Measurements from ENCODE around the gene WDR19. TPM values are rescaled to one million over a fixed set of nuclear protein-coding genes. Genes with fewer than 3 reads are reported as not detected.
A peak's percentile ranks its signal among the peaks of the same experiment; 100 is the strongest.
"Not testable (repeated sequence)": the region's sequence is repeated elsewhere in the genome, so short reads cannot be mapped to it uniquely, and the experiment has no call there.

WDR19 gene
- 8.4 TPM for total RNA-seq
- long read RNA-seq, partial matches to known transcripts, result 1 of 3 reads
- long read RNA-seq, other reads (novel, unspliced or antisense), result 1 of 3 reads

DNA sequence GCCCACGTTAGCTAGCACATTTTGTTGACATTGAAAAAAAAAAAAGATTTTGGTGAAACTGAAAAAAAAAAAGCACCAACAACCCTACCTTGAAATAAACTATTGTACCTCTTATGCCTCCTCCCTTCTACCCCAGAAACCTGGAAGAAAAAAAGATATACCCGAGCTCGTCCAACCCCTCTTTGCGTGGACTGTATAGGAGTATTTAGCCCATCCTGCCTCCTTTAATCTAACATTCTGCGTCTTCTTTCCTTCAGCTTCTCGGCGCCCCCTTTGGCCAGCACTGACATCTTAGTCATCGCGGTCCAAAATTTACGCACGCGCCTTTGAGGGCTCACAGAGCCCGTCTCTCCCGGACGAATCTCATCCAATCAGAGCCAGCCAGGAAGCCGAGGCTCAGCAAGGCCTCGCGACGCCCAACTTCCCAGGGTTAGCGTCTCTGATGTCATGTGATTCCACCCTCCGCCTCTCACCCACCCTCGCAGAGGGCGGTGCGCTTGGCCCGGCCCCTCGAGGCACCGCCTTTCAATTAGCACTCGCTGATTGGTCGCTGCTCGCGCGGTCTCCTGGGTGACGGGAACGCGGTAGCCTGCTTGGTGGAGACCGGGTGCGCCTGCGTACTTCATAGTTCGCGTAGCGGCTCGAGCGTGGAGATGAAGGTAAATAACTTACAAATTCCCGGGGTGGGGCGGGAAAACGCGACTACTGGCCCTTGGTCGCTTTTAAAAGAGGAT is at the start of gene WDR19:
WDR19 (plus strand) TSS at position 625 of the 734 bp plus-strand sequence; CDS start at position 654, 29 bp downstream.
- intact Hi-C loops (cut with DNase I), result no loop called here
- DNase-seq (peak; percentile 99), ATAC-seq (ENCODE audit: poor library complexity) (peak; percentile 100)

DNA sequence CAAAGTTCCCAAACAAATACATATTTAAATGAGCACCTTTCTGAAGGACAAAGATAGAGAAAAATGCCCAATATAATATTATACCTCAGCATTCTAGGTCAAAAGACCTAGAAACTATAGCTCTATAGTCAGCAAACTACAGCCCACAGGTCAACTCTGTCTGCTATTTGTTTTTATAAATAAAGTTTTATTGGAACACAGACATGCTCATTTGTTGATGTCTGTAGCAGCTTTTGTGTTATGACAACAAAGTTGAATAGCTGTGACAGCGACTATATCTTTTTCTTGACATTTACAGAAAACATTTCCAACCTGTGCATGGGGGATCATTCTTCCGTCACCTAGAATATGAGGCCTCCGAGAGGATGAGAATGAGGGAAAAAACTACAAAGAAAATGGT is 48.7 kb upstream of the WDR19 start:
- DNase-seq (no peak), ATAC-seq (ENCODE audit: poor library complexity) (no peak)
- intact Hi-C loops (cut with DNase I), result loop anchor here (2.0 to 10.0 kb wide), 2 partner anchors 231 to 379 kb away; no protein-coding TSS in a partner anchor

DNA sequence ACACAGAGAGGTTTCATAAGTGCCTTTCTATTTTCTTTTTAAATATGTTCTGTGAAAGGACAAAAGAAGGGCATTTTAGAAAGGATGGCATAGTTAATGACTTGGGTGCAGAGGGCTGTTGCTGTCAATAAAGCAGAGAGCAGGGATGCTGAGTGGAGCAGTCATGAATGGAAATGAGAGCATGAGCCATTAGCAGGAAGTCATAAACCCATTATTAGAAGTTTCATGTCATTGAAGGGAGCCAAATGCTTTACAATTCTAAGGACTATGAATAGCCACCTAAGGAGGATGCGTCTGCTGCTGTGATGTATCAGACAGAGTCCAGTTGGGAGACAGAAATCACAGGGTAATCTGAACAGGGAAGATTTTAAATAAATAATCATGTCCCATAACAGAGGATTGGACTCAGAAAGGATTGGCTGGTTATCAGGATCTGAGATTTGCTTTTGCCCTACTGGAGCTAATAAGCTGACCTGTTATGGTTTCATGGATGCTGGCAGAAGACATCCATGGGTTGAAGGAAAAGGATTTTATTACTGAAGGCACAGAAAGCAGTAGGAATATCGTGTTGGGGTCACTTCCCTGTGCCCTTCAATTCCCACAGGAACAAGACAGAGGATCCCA is 47.5 kb upstream of the WDR19 start:
- intact Hi-C loops (cut with DNase I), result loop anchor here (2.0 to 10.0 kb wide), 2 partner anchors 232 to 380 kb away; no protein-coding TSS in a partner anchor
- ATAC-seq (ENCODE audit: poor library complexity), result peak; percentile 18
- no peak for DNase-seq

DNA sequence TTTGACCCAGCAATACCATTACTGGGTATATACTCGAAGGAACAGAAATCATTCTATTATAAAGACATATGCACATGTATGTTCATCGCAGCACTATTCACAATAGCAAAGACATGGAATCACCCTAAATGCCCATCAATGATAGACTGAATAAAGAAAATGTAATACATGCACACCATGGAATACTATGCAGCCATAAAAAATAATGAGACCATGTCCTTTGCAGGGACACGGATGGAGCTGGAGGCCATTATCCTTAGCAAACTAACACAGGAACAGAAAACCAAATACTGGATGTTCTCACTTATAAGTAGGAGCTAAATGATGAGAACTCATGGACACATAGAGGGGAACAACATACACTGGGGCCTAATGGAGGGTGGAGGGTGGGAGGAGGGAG is 44.1 kb upstream of the WDR19 start:
- intact Hi-C loops (cut with DNase I), result loop anchor here (10.0 kb wide), 1 partner anchor 383 kb away; no protein-coding TSS in a partner anchor
- DNase-seq; ATAC-seq (ENCODE audit: poor library complexity): not testable (repeated sequence)

DNA sequence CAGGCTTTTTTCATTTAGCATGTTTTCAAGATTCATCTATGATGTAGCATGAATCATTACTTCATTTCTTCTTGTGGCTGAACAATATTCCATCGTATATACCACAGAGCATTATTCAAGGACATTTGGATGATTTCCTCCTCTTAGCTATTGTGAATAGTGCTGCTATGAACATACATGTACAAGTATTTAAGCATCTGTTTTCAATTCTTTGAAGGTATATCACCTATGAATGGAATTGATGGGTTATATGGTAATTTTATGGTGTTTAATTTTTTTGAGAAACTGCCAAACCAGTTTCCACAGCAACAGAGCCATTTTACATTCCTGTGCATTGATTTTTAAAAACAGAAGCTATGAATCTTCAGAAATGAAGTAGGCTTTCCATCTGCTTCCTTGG is 36.1 kb upstream of the WDR19 start:
- DNase-seq (no peak), ATAC-seq (ENCODE audit: poor library complexity) (no peak)
- intact Hi-C loops (cut with DNase I), result no loop called here

DNA sequence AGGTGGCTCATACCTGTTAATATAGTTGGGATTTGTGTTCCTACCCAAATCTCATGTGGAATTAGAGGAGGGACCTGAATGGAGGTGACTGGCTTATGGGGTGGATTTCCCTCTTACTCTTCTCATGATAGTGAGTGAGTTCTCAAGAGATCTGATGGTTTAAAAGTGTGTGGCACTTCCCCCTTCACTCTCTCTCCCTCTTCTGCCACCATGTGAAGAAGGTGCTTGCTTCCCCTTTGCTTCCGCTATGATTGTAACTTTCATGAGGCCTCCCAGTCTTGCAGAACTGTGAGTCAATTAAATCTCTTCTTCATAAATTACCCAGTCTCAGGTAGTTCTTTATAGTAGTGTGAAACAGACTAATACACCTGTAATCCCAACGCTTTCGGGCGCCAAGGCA is 28.3 kb upstream of the WDR19 start:
- intact Hi-C loops (cut with DNase I), result no loop called here
- DNase-seq, result no peak
- no peak for ATAC-seq (ENCODE audit: poor library complexity)

DNA sequence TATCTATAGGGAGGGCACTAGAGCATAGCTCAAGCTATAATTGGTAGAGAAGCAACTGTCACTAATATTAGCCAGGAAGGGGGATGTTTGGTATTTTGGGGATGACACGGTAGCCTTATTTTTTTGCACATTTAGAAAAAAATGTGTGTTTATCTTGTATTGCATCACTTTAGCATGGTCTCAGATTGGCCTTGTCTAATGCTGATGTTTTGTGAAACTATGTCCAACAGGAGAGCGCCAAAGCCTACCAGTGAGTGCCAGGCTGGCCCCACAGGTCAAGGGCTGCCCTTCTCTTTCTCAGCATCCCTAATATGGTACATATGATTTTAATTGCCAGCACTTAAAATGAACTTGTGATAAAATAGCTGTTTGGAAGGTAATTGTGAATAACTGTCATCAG is 24.8 kb upstream of the WDR19 start:
- intact Hi-C loops (cut with DNase I), result no loop called here
- DNase-seq (no peak), ATAC-seq (ENCODE audit: poor library complexity) (no peak)

DNA sequence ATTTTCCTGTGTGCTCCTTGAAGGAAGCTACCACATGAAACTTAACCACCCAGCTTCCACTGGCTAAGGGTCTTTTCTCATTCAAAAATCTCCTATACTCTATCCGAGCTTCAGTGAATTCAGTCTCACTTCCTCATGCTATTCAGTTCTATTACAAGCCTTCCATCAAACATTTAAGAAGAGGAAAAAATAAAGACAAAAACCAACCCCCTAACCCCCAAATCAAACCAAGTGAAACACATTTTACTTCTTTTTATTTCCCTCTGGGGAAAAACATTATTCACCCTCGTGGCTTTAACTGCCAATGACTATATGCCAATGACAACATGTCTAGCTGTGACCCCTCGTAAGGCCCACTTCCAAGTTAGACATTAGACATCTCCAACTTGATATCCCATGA is 16.2 kb upstream of the WDR19 start:
- ATAC-seq (ENCODE audit: poor library complexity) (no peak), DNase-seq (no peak)
- intact Hi-C loops (cut with DNase I), result no loop called here

DNA sequence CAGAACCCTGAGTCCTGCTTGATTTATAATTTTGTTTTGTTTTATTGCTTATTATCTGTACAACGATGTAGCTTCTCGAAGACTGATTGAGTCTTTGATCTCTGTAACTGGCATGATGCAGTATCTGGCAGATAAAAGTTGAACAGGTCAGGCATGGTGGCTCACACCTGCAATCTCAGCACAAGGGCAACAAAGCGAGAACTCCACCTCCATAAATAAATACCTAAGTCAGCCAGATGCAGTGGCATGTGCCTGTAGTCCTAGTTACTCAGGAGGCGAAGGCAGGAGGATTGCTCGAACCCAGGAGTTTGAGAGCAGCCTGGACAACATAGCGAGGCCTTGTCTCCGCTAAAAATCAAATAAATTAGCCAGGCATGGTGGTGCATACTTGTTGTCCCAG is 15.7 kb upstream of the WDR19 start:
- ATAC-seq (ENCODE audit: poor library complexity) (no peak), DNase-seq (no peak)
- intact Hi-C loops (cut with DNase I), result no loop called here

DNA sequence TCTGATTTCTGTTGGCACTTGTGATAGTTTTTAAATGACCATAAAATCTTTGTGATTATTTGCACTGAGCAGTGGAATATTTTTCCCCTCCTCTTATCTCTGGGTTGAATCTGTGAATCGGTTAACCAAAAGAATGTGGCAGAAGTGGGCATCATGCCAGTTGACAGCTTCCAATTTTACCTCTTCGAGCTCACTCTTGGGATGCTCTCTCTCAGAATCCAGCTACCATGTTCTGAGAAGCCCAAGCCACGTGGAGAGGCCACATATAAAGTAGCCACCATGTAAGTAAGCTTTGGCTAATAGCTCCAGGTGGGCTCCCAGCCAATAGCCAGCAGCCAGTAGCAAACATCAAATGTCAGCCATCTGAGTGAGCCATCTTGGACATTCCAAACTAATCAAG is 12.9 kb upstream of the WDR19 start:
- DNase-seq (no peak), ATAC-seq (ENCODE audit: poor library complexity) (no peak)
- intact Hi-C loops (cut with DNase I), result no loop called here

DNA sequence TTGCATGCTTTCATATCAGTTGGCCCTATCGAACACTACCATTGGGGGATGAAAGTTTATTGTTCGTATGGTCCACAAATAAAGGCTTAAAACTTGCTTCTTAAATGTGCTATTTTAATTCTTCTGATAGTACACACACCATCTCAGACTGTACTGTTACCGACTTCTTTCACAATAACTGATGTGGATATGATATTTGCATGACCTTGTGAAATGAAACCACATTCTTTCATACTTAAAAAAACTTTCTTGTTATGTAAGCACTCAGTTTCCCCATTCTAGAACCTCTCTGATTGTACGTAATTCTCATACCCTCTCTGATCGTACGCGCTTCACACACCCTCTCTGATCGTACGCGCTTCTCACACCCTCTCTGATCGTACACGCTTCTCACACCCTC is 12.0 kb upstream of the WDR19 start:
- intact Hi-C loops (cut with DNase I), result no loop called here
- no peak for ATAC-seq (ENCODE audit: poor library complexity)
- DNase-seq, result no peak

DNA sequence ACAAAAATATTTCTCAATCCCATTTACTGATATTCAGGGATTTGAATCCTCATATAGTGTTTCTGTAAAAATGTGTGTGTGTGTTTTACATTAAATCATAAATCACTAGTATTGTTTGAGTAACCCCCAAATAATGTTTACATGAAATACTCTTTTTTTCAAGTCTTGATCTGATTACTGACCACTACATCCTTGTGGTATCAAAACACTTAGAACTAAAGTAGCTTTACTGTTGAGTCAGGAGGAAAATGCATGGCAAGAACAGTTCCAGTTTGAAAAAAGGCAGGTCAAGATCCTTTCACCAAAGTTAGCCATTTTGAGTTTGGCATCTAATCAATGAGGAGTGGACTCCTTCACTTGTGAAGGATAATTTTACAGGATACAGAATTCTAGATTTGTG is 3.6 kb upstream of the WDR19 start:
- no peak for ATAC-seq (ENCODE audit: poor library complexity)
- no peak for DNase-seq

DNA sequence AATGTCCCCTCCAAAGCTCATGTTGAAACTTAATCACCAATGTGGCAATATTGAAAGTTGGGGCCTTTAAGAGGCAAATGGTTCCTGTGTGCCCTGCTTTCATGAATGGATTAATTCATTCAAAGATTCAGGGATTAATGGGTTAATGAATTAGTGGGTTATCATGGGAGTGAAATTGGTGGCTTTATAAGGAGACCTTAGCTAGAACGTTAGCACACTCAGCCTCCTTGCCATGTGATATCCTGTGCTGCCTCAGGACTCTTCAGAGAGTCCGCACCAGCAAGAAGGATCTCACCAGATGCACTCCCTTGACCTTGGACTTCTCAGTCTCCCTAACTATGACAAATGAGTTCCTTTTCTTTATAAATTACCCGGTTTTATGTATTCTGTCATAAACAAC is 2.6 kb upstream of the WDR19 start:
- intact Hi-C loops (cut with DNase I), result no loop called here
- ATAC-seq (ENCODE audit: poor library complexity), result no peak
- no peak for DNase-seq

More for the DNA sequence above, 3.6 kb upstream of the WDR19 start:
- intact Hi-C loops (cut with DNase I), result no loop called here

DNA sequence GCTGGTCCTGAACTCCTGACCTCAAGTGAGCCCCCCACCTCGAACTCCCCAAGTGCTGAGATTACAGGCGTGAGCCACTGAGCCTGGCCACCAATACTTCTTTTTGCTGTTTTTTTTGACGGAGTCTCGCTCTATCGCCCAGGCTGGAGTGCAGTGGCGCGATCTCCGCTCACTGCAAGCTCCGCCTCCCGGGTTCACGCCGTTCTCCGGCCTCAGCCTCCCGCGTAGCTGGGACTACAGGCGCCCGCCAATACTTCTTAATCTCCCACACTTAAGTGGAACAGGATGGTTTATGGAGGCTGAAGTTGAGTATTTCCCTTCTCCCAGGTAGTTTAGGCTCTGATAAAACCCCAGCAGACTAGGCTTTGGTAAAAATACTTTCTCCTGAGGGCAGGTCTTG is 1.7 kb upstream of the WDR19 start:
- intact Hi-C loops (cut with DNase I); DNase-seq; ATAC-seq (ENCODE audit: poor library complexity): not testable (repeated sequence)

DNA sequence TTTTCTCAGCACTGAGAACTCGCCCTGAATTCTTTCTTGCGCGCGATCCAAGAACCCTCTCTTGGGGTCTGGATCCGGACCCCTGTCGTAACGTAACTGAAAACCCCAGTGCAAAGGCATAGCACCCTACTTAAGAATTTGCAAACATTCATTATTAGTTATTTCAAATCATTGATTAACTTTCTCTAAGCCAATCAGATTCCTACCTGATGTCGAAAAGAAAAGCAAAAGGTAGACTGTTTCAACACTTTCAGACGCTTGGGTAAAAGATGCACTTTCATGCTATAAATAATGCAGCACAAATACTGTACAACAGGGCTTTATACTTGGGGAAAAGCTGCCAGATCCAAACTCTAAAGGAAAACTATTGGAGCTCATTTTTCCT is 817 bp upstream of the WDR19 start:
- no peak for DNase-seq
- no peak for ATAC-seq (ENCODE audit: poor library complexity)
- intact Hi-C loops (cut with DNase I), result no loop called here

DNA sequence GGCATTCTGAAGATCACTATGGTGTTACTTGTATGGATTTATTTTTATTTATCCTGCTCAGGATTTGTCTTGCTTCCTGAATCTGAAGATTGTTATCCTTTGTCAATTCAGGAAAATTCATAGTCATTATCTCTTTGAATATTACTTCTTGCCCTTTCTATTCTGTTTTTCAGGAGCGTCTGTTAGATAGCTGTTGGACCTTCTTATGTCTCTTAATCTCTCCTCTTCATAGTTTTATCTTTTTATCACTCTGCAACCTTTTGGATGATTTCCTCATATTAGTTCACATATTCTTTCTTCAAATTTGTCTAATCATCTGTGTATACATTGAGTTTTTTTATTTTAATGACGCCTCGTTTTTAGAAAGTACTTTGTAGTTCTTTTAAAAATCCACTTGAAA is 19.6 kb downstream of the WDR19 start:
- DNase-seq, result no peak
- no peak for ATAC-seq (ENCODE audit: poor library complexity)
- intact Hi-C loops (cut with DNase I), result no loop called here

DNA sequence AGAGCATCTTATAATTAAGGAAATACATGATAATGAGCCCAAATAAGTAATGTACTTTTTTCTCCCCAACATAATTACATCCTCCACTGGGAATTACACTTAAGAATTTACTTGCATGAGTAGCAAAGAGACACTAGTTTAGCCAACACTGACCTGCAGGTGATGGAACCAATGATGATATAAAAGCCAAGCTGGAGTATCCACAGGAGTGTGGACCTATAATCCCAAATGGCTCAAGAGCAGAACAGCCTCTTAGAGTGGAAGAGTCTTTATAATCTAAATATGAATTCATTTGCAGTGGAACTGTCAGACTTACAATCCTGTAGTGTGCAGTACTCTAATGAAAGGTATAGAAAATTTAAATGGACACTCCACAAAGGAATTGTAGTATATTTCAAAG is 22.2 kb downstream of the WDR19 start:
- no peak for ATAC-seq (ENCODE audit: poor library complexity)
- intact Hi-C loops (cut with DNase I), result no loop called here
- no peak for DNase-seq

DNA sequence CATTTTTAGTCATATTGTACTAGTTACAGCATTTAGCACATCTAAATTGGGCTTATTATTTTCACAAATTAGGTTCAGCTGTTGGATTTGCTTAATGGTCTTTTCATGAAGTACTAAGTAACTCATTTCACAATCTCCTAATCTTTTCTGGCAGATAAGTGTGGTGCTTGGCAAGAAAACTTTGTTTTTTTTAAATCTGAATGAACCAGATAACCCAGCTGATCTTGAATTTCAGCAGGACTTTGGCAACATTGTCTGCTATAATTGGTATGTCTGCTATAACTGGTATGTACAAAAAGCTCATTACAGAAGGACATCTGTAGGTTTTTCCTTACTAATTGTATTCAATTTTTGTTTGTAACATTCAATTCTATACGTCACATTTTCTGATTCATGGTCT is 22.7 kb downstream of the WDR19 start:
- DNase-seq, result no peak
- intact Hi-C loops (cut with DNase I), result no loop called here
- peak; percentile 43 for ATAC-seq (ENCODE audit: poor library complexity)

DNA sequence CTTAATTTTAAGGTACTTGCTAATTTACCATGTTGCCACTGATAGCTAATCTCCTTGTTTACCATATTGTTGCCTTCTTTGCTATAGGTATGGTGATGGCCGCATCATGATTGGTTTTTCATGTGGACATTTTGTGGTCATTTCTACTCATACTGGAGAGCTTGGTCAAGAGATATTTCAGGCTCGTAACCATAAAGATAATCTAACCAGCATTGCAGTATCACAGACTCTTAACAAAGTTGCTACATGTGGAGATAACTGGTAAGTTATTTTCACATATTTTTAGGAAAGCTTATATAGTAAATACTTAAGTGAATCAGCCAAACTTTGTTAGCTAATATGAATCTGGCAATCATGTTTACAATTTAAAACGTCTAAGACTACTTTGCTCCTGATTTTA is 23.1 kb downstream of the WDR19 start:
- no peak for ATAC-seq (ENCODE audit: poor library complexity)
- intact Hi-C loops (cut with DNase I), result no loop called here
- DNase-seq, result no peak

DNA sequence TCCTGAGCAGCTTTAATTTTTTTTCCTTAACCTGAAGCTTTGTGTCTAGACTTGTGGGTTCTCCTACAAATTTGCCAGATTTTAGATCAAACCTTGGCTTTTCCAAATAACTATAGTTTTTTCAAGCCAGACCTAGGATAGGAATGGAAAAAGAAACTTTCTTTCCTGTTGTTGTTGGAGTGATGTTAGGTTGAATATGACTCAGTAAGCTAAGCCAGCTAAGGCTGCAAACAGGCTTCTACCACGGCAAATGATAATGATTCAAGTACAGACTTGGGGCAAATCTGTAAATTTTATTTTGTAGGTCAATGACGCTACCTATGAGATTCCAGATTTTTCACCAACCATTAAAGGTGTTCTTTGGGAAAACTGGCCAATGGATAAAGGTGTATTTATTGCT is 45.6 kb downstream of the WDR19 start:
- no peak for DNase-seq
- ATAC-seq (ENCODE audit: poor library complexity), result no peak
- intact Hi-C loops (cut with DNase I), result no loop called here

All from Right ventricle myocardium superior (tissue), 1 donor.